Effector memory CD4-positive, alpha-beta T cell (primary cell): Measurements from ENCODE around the gene ZNF132.
A peak's percentile ranks its signal among the peaks of the same experiment; 100 is the strongest.
"Not testable (repeated sequence)": the region's sequence is repeated elsewhere in the genome, so short reads cannot be mapped to it uniquely, and the experiment has no call there.

Experiments used
- DNase-seq, 3 donors: peaks; one replicate each; pipeline ENCODE4 v3.0.0-alpha.2; 2020
- H3K27ac ChIP-seq: 2 replicates; pipeline ENCODE4 v1.7.0; 2013; ENCODE audit warnings: mild to moderate bottlenecking, low read length, moderate library complexity; ENCODE audit not compliant: insufficient read depth, poor library complexity, severe bottlenecking
- H3K27me3 ChIP-seq: replicated peaks from 2 replicates; pipeline ENCODE4 v1.7.0; 2013; ENCODE audit warnings: mild to moderate bottlenecking, low read length; ENCODE audit not compliant: insufficient read depth, control insufficient read depth, poor library complexity, severe bottlenecking
- H3K36me3 ChIP-seq: 2 replicates; pipeline ENCODE4 v1.7.0; 2013; ENCODE audit warnings: mild to moderate bottlenecking, low read length, moderate library complexity; ENCODE audit not compliant: control insufficient read depth, insufficient read depth
- H3K4me1 ChIP-seq: 2 replicates; pipeline ENCODE4 v1.7.0; 2013; ENCODE audit warnings: low read length, mild to moderate bottlenecking; ENCODE audit not compliant: control insufficient read depth, insufficient read depth, poor library complexity, severe bottlenecking
- H3K4me3 ChIP-seq: 2 replicates; pipeline ENCODE4 v1.7.0; 2013; ENCODE audit warnings: low read length, low read depth, mild to moderate bottlenecking; ENCODE audit not compliant: insufficient read depth, poor library complexity, severe bottlenecking
- H3K9me3 ChIP-seq: 2 replicates; pipeline ENCODE4 v1.7.0; 2013; ENCODE audit warnings: mild to moderate bottlenecking, low read length, moderate library complexity; ENCODE audit not compliant: control insufficient read depth

ZNF132 gene

GRCh38 chr19:58449980-58450379, 10.0 kb upstream of the ZNF132 start:
- not testable (repeated sequence) for H3K9me3 ChIP-seq, H3K27ac ChIP-seq, H3K36me3 ChIP-seq, DNase-seq, H3K4me3 ChIP-seq, H3K27me3 ChIP-seq, H3K4me1 ChIP-seq

GRCh38 chr19:58448860-58449259, 8.9 kb upstream of the ZNF132 start:
- H3K27me3 ChIP-seq, H3K4me1 ChIP-seq, H3K27ac ChIP-seq, DNase-seq, H3K4me3 ChIP-seq, H3K36me3 ChIP-seq, H3K9me3 ChIP-seq: not testable (repeated sequence)

- H3K4me3 ChIP-seq, DNase-seq, H3K27me3 ChIP-seq, H3K9me3 ChIP-seq, H3K36me3 ChIP-seq, H3K27ac ChIP-seq: not testable (repeated sequence)
- H3K4me1 ChIP-seq = peaks cover 12% of the 10 kb centered on the region
These were observed 3.0 kb upstream of the ZNF132 start for GRCh38 chr19:58442986-58443385.

- no peak for DNase-seq
- Histone ChIP-seq H3K9me3 (no peaks in the 10 kb centered on the region), H3K27me3 (no peaks in the 10 kb centered on the region), H3K4me1 (peaks cover 12% of the 10 kb centered on the region), H3K4me3 (peak overlapping the region; percentile 54), H3K27ac (peak overlapping the region; percentile 63), H3K36me3 (peaks cover 18% of the 10 kb centered on the region)
These were observed 603 bp upstream of the ZNF132 start for GRCh38 chr19:58440556-58440955.

GRCh38 chr19:58434217-58434616, 5.7 kb downstream of the ZNF132 start:
- Histone ChIP-seq H3K27ac (no peak overlapping the region), H3K4me3 (no peak overlapping the region), H3K4me1 (peaks cover under 1% of the 10 kb centered on the region), H3K36me3 (peaks cover 36% of the 10 kb centered on the region), H3K27me3 (no peaks in the 10 kb centered on the region), H3K9me3 (peaks cover 52% of the 10 kb centered on the region)
- no peak for DNase-seq

GRCh38 chr19:58429745-58430144, 10.2 kb downstream of the ZNF132 start:
- Histone ChIP-seq H3K4me3 (no peak overlapping the region), H3K27ac (no peak overlapping the region), H3K36me3 (peaks cover 9% of the 10 kb centered on the region), H3K9me3 (peaks cover 47% of the 10 kb centered on the region), H3K27me3 (no peaks in the 10 kb centered on the region), H3K4me1 (no peaks in the 10 kb centered on the region)
- DNase-seq = no peak

GRCh38 chr19:58428617-58429016, 11.3 kb downstream of the ZNF132 start:
- Histone ChIP-seq H3K4me3 (no peak overlapping the region), H3K27me3 (no peaks in the 10 kb centered on the region)
- no peak for DNase-seq

GRCh38 chr19:58417071-58417470, 22.9 kb downstream of the ZNF132 start:
- Histone ChIP-seq H3K27me3 (no peaks in the 10 kb centered on the region), H3K4me3 (no peak overlapping the region), H3K27ac (no peak overlapping the region), H3K9me3 (no peaks in the 10 kb centered on the region), H3K4me1 (no peaks in the 10 kb centered on the region), H3K36me3 (peaks cover 15% of the 10 kb centered on the region)
- DNase-seq = no peak

More at GRCh38 chr19:58428617-58429016, 11.3 kb downstream of the ZNF132 start:
- Histone ChIP-seq H3K9me3 (peaks cover 37% of the 10 kb centered on the region), H3K36me3 (no peaks in the 10 kb centered on the region), H3K27ac (no peak overlapping the region), H3K4me1 (no peaks in the 10 kb centered on the region)

GRCh38 chr19:58416604-58417003, 23.3 kb downstream of the ZNF132 start:
- Histone ChIP-seq H3K4me3 (no peak overlapping the region), H3K27ac (no peak overlapping the region), H3K4me1 (no peaks in the 10 kb centered on the region), H3K9me3 (no peaks in the 10 kb centered on the region), H3K27me3 (no peaks in the 10 kb centered on the region), H3K36me3 (peaks cover 15% of the 10 kb centered on the region)
- DNase-seq = no peak

- H3K4me1 ChIP-seq = peaks cover 17% of the 10 kb centered on the region
- peak overlapping the region; percentile 90 for H3K4me3 ChIP-seq
- peak overlapping the region; percentile 86 for H3K27ac ChIP-seq
- DNase-seq = no peak
- H3K27me3 ChIP-seq = no peaks in the 10 kb centered on the region
- no peaks in the 10 kb centered on the region for H3K36me3 ChIP-seq
- no peaks in the 10 kb centered on the region for H3K9me3 ChIP-seq
These were observed 30.8 kb downstream of the ZNF132 start for GRCh38 chr19:58409010-58409790.
